ENCODE data around the gene IQGAP2. TPM values are rescaled to one million over a fixed set of nuclear protein-coding genes. Genes with fewer than 3 reads are reported as not detected.

The IQGAP2 gene
- polyA plus RNA-seq, 1 experiment, result 0.63 TPM

GRCh38 chr5:76371960-76372322, 31.1 kb upstream of the IQGAP2 start:
- no peak for TF ChIP-seq CTCF (IDR thresholded peaks at IDR 0.05; ENCODE audit: low read depth, low read length)
- no peak for DNase-seq (ENCODE audit: low read depth, low spot score)
- Histone ChIP-seq H3K27me3 (ENCODE audit: control insufficient read depth, insufficient read depth, low read length) (peaks cover 2% of the 10 kb centered on the region), H3K9me3 (ENCODE audit: control insufficient read depth, insufficient read depth, low read length) (no peaks in the 10 kb centered on the region), H3K4me3 (ENCODE audit: low read depth, low read length) (no peak overlapping the region), H3K27ac (ENCODE audit: low read depth, low read length) (no peak overlapping the region)
- POLR2A ChIA-PET, result no interaction called here
- CTCF ChIA-PET, result interaction anchor here (0.7 kb wide), 1 partner anchor 405 kb away, joined by 3 read pairs; no protein-coding TSS in a partner anchor

GRCh38 chr5:76372323-76373054, 30.6 kb upstream of the IQGAP2 start:
- TF ChIP-seq CTCF (IDR thresholded peaks at IDR 0.05; ENCODE audit: low read depth, low read length), result no peak
- Histone ChIP-seq H3K27me3 (ENCODE audit: control insufficient read depth, insufficient read depth, low read length) (peaks cover under 1% of the 10 kb centered on the region), H3K27ac (ENCODE audit: low read depth, low read length) (peak overlapping the region; percentile 47), H3K9me3 (ENCODE audit: control insufficient read depth, insufficient read depth, low read length) (no peaks in the 10 kb centered on the region), H3K4me3 (ENCODE audit: low read depth, low read length) (no peak overlapping the region)
- CTCF ChIA-PET, result interaction anchor here (0.7 kb wide), 1 partner anchor 404 kb away, joined by 3 read pairs; no protein-coding TSS in a partner anchor
- POLR2A ChIA-PET, result no interaction called here
- DNase-seq (ENCODE audit: low read depth, low spot score), result peak; percentile 77

- no peaks in the 10 kb centered on the region for H3K9me3 ChIP-seq (ENCODE audit: control insufficient read depth, insufficient read depth, low read length)
- POLR2A ChIA-PET, result no interaction called here
- H3K27ac ChIP-seq (ENCODE audit: low read depth, low read length), result no peak overlapping the region
- TF ChIP-seq CTCF (IDR thresholded peaks at IDR 0.05; ENCODE audit: low read depth, low read length), result no peak
- no peak for DNase-seq (ENCODE audit: low read depth, low spot score)
- CTCF ChIA-PET, result interaction anchor here (0.6 to 0.7 kb wide), 2 partner anchors 207 to 489 kb away, joined by 3 to 4 read pairs; no protein-coding TSS in a partner anchor
- H3K4me3 ChIP-seq (ENCODE audit: low read depth, low read length), result no peak overlapping the region
- no peaks in the 10 kb centered on the region for H3K27me3 ChIP-seq (ENCODE audit: control insufficient read depth, insufficient read depth, low read length)
Measured at GRCh38 chr5:76376148-76376865, 26.8 kb upstream of the IQGAP2 start.

- Histone ChIP-seq H3K4me3 (ENCODE audit: low read depth, low read length) (no peak overlapping the region), H3K27ac (ENCODE audit: low read depth, low read length) (no peak overlapping the region), H3K9me3 (ENCODE audit: control insufficient read depth, insufficient read depth, low read length) (no peaks in the 10 kb centered on the region), H3K27me3 (ENCODE audit: control insufficient read depth, insufficient read depth, low read length) (no peaks in the 10 kb centered on the region)
- no peak for DNase-seq (ENCODE audit: low read depth, low spot score)
- CTCF ChIA-PET, result interaction anchor here (0.7 kb wide), 1 partner anchor 488 kb away, joined by 3 read pairs; no protein-coding TSS in a partner anchor
- TF ChIP-seq CTCF (IDR thresholded peaks at IDR 0.05; ENCODE audit: low read depth, low read length), result no peak
- POLR2A ChIA-PET, result no interaction called here
Measured at GRCh38 chr5:76376866-76377230, 26.2 kb upstream of the IQGAP2 start.

- TF ChIP-seq CTCF (IDR thresholded peaks at IDR 0.05; ENCODE audit: low read depth, low read length), result no peak
- ChIA-PET CTCF (no interaction called here), POLR2A (interaction anchor here (0.6 kb wide), 1 partner anchor 10 kb away, joined by 3 read pairs; no protein-coding TSS in a partner anchor)
- H3K4me3 ChIP-seq (ENCODE audit: low read depth, low read length), result no peak overlapping the region
- no peaks in the 10 kb centered on the region for H3K27me3 ChIP-seq (ENCODE audit: control insufficient read depth, insufficient read depth, low read length)
- no peak for DNase-seq (ENCODE audit: low read depth, low spot score)
- H3K9me3 ChIP-seq (ENCODE audit: control insufficient read depth, insufficient read depth, low read length), result no peaks in the 10 kb centered on the region
- H3K27ac ChIP-seq (ENCODE audit: low read depth, low read length), result no peak overlapping the region
Measured at GRCh38 chr5:76378355-76378754, 24.7 kb upstream of the IQGAP2 start.
